ENCODE results near the gene NRXN3. TPM values are rescaled to one million over a fixed set of nuclear protein-coding genes. Genes with fewer than 3 reads are reported as not detected.

Gene NRXN3
- total and polyA plus RNA-seq, 2 of the 13 experiments (the other 11 are each of a cell fraction or from before 2014, with no cell fraction given), result 0.03 TPM; not detected in 1

DNA sequence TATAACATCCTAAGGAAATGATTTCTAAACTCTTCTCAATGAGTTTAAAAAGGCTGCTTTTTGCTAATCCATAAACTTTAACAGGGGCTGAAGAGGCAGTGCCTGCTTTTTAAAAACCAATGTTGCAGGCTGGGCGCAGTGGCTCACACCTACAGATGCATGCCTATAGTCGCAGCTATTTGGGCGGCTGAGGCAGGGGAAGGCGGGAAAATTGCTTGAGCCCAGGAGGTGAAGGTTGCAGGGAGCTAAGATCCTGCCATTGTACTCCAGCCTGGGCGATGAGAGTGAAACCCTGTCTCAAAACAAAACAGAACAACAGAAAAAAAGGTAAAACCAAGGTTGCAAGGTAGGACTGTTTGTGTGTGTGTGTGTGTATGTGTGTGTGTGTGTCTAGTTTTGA, 1509.9 kb downstream of the NRXN3 start:
- no peaks in the 10 kb centered on the region for H3K79me2 ChIP-seq (ENCODE audit: insufficient read depth, low read length)
- peaks cover 82% of the 10 kb centered on the region for H3K9me3 ChIP-seq (ENCODE audit: low read length)
- ATAC-seq (no peak), FAIRE-seq (no peak), DNase-seq (ENCODE audit: low spot score) (no peak)
- H4K20me1 ChIP-seq (ENCODE audit: insufficient read depth, low read length), result no peaks in the 10 kb centered on the region
- in situ Hi-C loops (cut with HindIII; ENCODE audit: extremely low pct_ligation_motif_present, low pct_unique_long_range_greater_than_20kb) (loop anchor here (25.0 kb wide), 1 partner anchor 93 kb away; no protein-coding TSS in a partner anchor), intact Hi-C loops (cut with micrococcal nuclease; ENCODE audit: unreplicated experiment) (no loop called here)
- no peak overlapping the region for H3K27ac ChIP-seq (ENCODE audit: extremely low read length, insufficient read depth, low read length)
- POLR2A ChIA-PET, result no interaction called here
- no TSS peak for BruUV-seq (replicated peaks)
- CTCF ChIA-PET (ENCODE audit: low intra/inter-chr PET ratio, low total read pairs), result no interaction called here
- H3K36me3 ChIP-seq (replicated peaks in 1 of 2; ENCODE audit: control insufficient read depth in 1 of 2, insufficient read depth in 2 of 2, low read length in 2 of 2), result no peaks in the 10 kb centered on the region
- H3K4me2 ChIP-seq (ENCODE audit: low read depth, low read length), result no peak overlapping the region
- no peak overlapping the region for H3K4me3 ChIP-seq (replicated peaks in 1 of 3; ENCODE audit: insufficient read depth in 1 of 3, low read depth in 2 of 3, low read length in 3 of 3)
- WGBS (ENCODE audit: low lambda C conversion rate), result 33% methylated on average over 5 of the region's 5 CpGs
- no peaks in the 10 kb centered on the region for H3K27me3 ChIP-seq (ENCODE audit: control insufficient read depth in 1 of 2, insufficient read depth in 2 of 2, low read length in 2 of 2)
- H3K4me1 ChIP-seq (ENCODE audit: insufficient read depth, low read length), result no peaks in the 10 kb centered on the region
- H2AFZ ChIP-seq (ENCODE audit: low read length), result no peak overlapping the region
- no peak overlapping the region for H3K9ac ChIP-seq (ENCODE audit: insufficient read depth, low read depth, low read length)
- TF ChIP-seq ZGPAT (CRISPR knock-in tag; IDR thresholded peaks at IDR 0.05), result no peak
- no peak for TF ChIP-seq RELA (CRISPR knock-in tag; IDR thresholded peaks at IDR 0.05)
- TF ChIP-seq GATAD1 (CRISPR knock-in tag; IDR thresholded peaks at IDR 0.05), result no peak
- no peak for TF ChIP-seq ZNF567 (CRISPR knock-in tag; IDR thresholded peaks at IDR 0.05; ENCODE audit: borderline replicate concordance)
- no peak for TF ChIP-seq ZNF296 (CRISPR knock-in tag; conservative IDR thresholded peaks at IDR 0.05)
- TF ChIP-seq ZSCAN5A (CRISPR knock-in tag; IDR thresholded peaks at IDR 0.05; ENCODE audit: borderline replicate concordance), result no peak
- TF ChIP-seq, protein P1, sequence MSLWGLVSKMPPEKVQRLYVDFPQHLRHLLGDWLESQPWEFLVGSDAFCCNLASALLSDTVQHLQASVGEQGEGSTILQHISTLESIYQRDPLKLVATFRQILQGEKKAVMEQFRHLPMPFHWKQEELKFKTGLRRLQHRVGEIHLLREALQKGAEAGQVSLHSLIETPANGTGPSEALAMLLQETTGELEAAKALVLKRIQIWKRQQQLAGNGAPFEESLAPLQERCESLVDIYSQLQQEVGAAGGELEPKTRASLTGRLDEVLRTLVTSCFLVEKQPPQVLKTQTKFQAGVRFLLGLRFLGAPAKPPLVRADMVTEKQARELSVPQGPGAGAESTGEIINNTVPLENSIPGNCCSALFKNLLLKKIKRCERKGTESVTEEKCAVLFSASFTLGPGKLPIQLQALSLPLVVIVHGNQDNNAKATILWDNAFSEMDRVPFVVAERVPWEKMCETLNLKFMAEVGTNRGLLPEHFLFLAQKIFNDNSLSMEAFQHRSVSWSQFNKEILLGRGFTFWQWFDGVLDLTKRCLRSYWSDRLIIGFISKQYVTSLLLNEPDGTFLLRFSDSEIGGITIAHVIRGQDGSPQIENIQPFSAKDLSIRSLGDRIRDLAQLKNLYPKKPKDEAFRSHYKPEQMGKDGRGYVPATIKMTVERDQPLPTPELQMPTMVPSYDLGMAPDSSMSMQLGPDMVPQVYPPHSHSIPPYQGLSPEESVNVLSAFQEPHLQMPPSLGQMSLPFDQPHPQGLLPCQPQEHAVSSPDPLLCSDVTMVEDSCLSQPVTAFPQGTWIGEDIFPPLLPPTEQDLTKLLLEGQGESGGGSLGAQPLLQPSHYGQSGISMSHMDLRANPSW (CRISPR knock-in tag; IDR thresholded peaks at IDR 0.05; ENCODE audit: borderline replicate concordance), result no peak
- no peak for TF ChIP-seq HNRNPLL (IDR thresholded peaks at IDR 0.05; ENCODE audit: low read depth, low read length, poor library complexity, severe bottlenecking)
- TF ChIP-seq ATF5 (CRISPR knock-in tag; IDR thresholded peaks at IDR 0.05; ENCODE audit: low read depth), result no peak
- no peak for TF ChIP-seq ESRRA (CRISPR knock-in tag; IDR thresholded peaks at IDR 0.05; ENCODE audit: low read depth)
- no peak for TF ChIP-seq SOX5 (CRISPR knock-in tag; IDR thresholded peaks at IDR 0.05; ENCODE audit: borderline replicate concordance)
- TF ChIP-seq ZZZ3 (CRISPR knock-in tag; IDR thresholded peaks at IDR 0.05; ENCODE audit: borderline replicate concordance), result no peak
- TF ChIP-seq FUBP1 (CRISPR knock-in tag; IDR thresholded peaks at IDR 0.05; ENCODE audit: borderline replicate concordance), result no peak
- no peak for TF ChIP-seq DR1 (CRISPR knock-in tag; IDR thresholded peaks at IDR 0.05)
- TF ChIP-seq ZNF724P (CRISPR knock-in tag; IDR thresholded peaks at IDR 0.05; ENCODE audit: borderline replicate concordance), result no peak
- no peak for TF ChIP-seq ZNF124 (CRISPR knock-in tag; IDR thresholded peaks at IDR 0.05)
- no peak for TF ChIP-seq ZNF740 (CRISPR knock-in tag; IDR thresholded peaks at IDR 0.05)

Measured in HepG2 (cell line).